HAP-1 (cell line): Measurements from ENCODE around the gene ZFYVE27.

ENCODE experiments used
- DNase-seq, 2 experiments: peaks; one replicate each; pipeline ENCODE4 v3.0.0-alpha.2; 2016 to 2020; ENCODE audit warnings: low spot score in 2 of 2
- H3K27me3 ChIP-seq: fragments of 250-450 bp; sonication (Bioruptor Pico); 2 replicates; pipeline ENCODE4 v1.5.1; 2020; ENCODE audit warnings: low read depth, mild to moderate bottlenecking, moderate library complexity
- H3K36me3 ChIP-seq: fragments of 250-450 bp; sonication (Bioruptor Pico); replicated peaks from 2 replicates; pipeline ENCODE4 v1.5.1; 2020; ENCODE audit warnings: mild to moderate bottlenecking
- H3K4me1 ChIP-seq: fragments of 250-450 bp; sonication (Bioruptor Pico); 2 replicates; pipeline ENCODE4 v1.5.1; 2020; ENCODE audit warnings: mild to moderate bottlenecking
- H3K4me3 ChIP-seq: fragments of 250-450 bp; sonication (Bioruptor Pico); 2 replicates; pipeline ENCODE4 v1.5.1; 2020; ENCODE audit warnings: mild to moderate bottlenecking, moderate library complexity
- H3K9me3 ChIP-seq: fragments of 250-450 bp; sonication (Bioruptor Pico); 2 replicates; pipeline ENCODE4 v1.5.1; 2020; ENCODE audit warnings: mild to moderate bottlenecking, moderate library complexity
- in situ Hi-C: fragments of 300-500 bp; cut with MboI; formaldehyde crosslinking; loops from 3 replicates; pipeline ENCODE4 v1.14.3; 2020; ENCODE audit warnings: low sequenced_read_pairs, inconsistent platforms, mixed read lengths

The ZFYVE27 gene

DNA sequence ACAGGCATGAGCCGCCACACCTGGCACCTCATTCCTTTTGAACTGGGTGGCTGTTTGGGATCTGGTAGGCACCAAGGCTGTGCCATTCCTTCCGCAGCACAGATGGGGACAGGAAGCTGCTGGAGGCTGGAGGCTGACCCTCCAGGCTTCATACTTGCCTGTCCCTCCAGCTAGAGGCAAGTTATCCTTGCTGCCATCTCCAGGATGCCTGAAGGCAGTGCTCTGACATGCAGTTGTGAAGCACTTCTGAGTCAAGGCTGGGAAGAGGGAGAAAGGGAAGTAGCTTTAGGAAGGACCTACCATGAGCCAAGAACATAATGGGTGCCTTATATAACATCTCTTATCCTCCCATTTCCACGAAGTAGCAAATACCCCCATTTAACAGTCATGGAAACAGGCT is 13.9 kb upstream of the ZFYVE27 start:
- no peaks in the 10 kb centered on the region for H3K4me1 ChIP-seq
- no peak overlapping the region for H3K4me3 ChIP-seq
- no peaks in the 10 kb centered on the region for H3K36me3 ChIP-seq
- H3K27me3 ChIP-seq = no peaks in the 10 kb centered on the region
- in situ Hi-C loops = no loop called here
- no peak for DNase-seq
- no peaks in the 10 kb centered on the region for H3K9me3 ChIP-seq

DNA sequence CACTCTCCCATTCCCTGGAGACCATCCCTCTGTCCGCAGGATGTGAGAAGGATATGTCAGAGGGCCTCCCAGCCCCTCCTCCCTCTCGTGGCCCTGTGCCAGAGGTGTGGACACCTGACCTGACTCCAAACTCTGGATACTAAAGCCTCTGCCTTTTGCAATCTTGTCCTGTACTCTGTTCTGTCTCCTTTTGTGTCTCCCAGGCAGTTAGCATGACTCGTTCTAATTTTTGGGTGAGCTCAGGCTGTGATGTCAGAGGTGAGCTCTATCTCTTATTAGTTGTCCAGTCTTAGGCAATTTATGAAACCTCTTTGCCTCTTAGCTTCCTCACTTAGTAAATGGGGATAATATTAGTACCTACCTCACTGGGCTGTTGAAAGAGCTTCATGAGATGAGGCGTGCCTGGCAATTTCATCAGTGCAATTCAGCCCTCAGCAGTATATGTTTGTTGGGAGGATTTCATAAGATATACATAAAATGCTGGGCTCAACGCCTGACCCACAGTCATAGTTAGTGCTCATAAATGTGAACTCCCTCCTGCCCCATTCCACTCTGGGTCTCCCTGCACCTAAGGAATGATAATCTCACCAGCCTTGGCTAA is 12.5 kb upstream of the ZFYVE27 start:
- no peak overlapping the region for H3K4me3 ChIP-seq
- H3K4me1 ChIP-seq = no peaks in the 10 kb centered on the region
- no peaks in the 10 kb centered on the region for H3K27me3 ChIP-seq
- H3K9me3 ChIP-seq = no peaks in the 10 kb centered on the region
- no peaks in the 10 kb centered on the region for H3K36me3 ChIP-seq
- DNase-seq = no peak
- in situ Hi-C loops = no loop called here

DNA sequence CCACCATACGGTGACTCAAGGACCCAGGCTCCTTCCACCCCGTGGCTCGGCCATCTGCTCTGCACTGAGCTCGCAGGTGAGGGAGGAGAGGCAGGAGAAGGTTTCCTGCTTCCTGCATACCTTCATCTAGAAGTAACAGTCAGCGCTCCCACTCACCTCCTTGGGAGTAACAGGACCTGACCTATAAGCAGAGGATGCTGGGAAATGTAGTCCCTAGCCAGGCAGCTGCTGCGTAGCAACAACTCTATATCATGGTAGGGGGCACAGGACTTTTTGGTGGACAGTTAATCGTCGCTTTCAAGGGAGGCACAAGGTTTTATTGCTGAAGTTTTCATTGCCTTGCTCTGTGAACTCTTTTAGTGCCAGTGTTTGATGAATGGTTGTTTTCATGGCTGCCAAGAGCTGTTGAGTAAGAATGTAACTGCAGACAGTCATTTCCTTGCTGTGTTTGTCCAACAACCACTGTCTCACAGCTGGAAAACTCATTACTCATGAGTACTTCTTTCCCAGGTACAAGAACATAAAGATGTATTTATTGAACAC is 10.2 kb upstream of the ZFYVE27 start:
- no peaks in the 10 kb centered on the region for H3K4me1 ChIP-seq
- no peaks in the 10 kb centered on the region for H3K36me3 ChIP-seq
- DNase-seq = no peak
- no peaks in the 10 kb centered on the region for H3K9me3 ChIP-seq
- H3K27me3 ChIP-seq = no peaks in the 10 kb centered on the region
- in situ Hi-C loops = no loop called here
- no peak overlapping the region for H3K4me3 ChIP-seq

DNA sequence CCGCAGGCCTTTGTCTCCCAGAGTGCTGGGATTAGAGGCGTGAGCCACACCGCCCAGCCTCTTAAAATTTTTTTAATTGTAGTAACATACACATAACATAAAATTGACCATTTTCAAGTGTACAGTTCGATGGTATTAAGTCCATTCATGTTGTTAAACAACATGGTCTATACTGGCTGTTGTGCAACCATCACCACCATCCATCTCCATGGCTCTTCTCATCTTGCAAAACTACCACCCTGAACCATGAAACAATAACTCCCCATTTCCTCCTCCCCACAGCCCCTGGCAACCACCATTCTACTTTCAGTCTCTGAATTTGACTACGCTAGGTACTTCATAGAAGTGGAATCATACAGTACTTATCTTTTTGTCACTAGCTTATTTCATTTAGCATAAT is 7.9 kb upstream of the ZFYVE27 start:
- Histone ChIP-seq H3K4me1 (no peaks in the 10 kb centered on the region), H3K4me3 (no peak overlapping the region), H3K9me3 (no peaks in the 10 kb centered on the region), H3K27me3 (no peaks in the 10 kb centered on the region), H3K36me3 (no peaks in the 10 kb centered on the region)
- DNase-seq = no peak
- in situ Hi-C loops = no loop called here

DNA sequence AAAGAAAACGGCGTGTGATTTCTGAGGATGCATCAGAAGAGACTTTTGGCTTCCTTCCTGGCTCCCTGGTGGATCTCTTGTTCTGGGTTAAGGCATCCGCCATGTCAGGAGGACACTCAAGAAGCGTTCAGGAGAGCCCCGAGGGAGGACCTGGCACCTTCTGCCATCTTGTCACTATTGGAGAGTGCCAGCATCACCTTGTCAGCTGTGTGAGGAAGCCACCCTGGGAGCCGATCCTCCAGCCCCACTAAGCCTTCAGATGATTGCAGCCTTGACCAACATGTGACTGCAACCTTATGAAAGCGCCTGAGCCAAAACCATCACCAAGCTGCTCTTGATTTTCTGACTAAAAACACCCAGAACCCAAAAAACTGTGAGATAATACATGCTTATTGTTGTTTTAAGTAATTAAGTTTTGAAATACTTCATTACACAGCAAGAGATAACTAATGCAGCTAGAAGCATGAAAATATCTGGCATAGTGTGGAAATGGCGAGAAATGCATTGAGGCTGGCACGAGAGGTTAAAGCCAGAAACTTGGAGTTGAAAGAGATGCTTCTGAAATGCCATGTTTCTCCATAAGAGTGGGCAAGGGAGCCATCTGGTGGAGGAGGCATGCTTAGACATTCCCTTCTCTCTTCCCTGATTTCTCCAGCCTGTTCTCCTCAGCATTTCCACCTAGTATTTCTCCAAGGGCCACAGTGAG is 5.4 kb upstream of the ZFYVE27 start:
- H3K36me3 ChIP-seq = no peaks in the 10 kb centered on the region
- H3K4me1 ChIP-seq = no peaks in the 10 kb centered on the region
- no peak overlapping the region for H3K4me3 ChIP-seq
- DNase-seq = peak; percentile 78 to 80
- no peaks in the 10 kb centered on the region for H3K27me3 ChIP-seq
- in situ Hi-C loops = loop anchor here (5.0 kb wide), 1 partner anchor 54 kb away; no protein-coding TSS in a partner anchor
- H3K9me3 ChIP-seq = no peaks in the 10 kb centered on the region

DNA sequence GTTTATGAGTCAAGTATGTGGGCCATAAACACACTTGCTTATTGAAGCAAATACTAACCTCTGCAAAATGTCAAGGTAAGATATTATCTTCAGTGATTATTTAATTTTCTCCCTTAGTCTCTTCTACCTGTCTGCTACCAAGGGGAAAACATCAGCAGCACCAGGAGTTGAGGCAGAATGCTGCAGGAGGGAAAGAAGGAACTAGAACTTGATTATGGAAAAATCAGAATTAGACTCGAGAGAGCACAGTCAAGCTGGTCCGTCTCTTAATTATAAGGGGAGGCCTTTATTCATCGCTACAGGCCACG is 4.9 kb upstream of the ZFYVE27 start:
- DNase-seq = no peak
- H3K36me3 ChIP-seq = no peaks in the 10 kb centered on the region
- H3K27me3 ChIP-seq = no peaks in the 10 kb centered on the region
- H3K4me1 ChIP-seq = no peaks in the 10 kb centered on the region
- in situ Hi-C loops = loop anchor here (5.0 kb wide), 1 partner anchor 55 kb away; no protein-coding TSS in a partner anchor
- no peaks in the 10 kb centered on the region for H3K9me3 ChIP-seq
- H3K4me3 ChIP-seq = no peak overlapping the region

DNA sequence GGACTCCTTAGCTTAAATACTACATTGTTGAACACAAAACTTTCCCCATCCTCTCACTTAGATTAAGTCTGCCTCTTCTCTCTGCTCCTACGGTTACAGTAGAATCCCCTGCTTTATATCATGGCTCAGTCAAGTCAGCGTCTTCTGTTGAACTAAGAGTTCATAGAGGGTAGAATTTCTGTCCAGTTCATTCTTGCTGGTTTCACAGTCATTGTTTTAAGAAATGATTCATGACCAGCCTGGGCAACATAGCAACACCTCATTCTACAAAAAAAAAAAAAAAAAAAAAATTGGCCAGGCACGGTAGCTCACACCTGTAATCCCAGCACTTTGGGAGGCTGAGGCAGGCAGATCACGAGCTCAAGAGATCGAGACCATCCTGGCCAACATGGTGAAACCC is 3.7 kb upstream of the ZFYVE27 start:
- Histone ChIP-seq H3K4me1 (no peaks in the 10 kb centered on the region), H3K4me3 (no peak overlapping the region), H3K27me3 (no peaks in the 10 kb centered on the region), H3K9me3 (no peaks in the 10 kb centered on the region), H3K36me3 (no peaks in the 10 kb centered on the region)
- no peak for DNase-seq
- in situ Hi-C loops = loop anchor here (5.0 kb wide), 1 partner anchor 56 kb away; no protein-coding TSS in a partner anchor

DNA sequence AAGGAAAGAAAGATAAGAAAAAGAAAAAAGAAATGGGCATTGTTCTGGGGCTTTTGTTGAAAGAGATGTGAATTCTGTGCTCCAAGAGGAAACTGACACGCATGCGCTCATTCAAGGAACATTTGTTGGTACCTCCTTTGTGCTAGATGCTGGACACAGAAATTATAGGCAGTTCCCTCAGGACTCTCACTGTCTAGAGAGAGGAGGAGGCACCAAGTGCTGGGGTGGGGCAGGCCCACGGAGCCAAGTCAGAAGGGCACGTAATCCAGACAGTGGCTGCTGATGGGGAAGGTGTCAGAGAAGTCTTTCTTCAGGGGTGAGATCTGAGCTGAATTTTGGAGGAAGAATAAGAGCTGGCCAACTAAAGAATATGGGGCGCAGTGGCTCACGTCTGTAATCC is 2.9 kb upstream of the ZFYVE27 start:
- H3K36me3 ChIP-seq = 0 out of 2 replicates have a peak, but pooled peaks cover 4% of the 10 kb centered on the region
- H3K27me3 ChIP-seq = no peaks in the 10 kb centered on the region
- in situ Hi-C loops = loop anchor here (5.0 kb wide), 1 partner anchor 57 kb away; no protein-coding TSS in a partner anchor
- no peaks in the 10 kb centered on the region for H3K9me3 ChIP-seq
- H3K4me3 ChIP-seq = no peak overlapping the region
- no peaks in the 10 kb centered on the region for H3K4me1 ChIP-seq
- DNase-seq = no peak

DNA sequence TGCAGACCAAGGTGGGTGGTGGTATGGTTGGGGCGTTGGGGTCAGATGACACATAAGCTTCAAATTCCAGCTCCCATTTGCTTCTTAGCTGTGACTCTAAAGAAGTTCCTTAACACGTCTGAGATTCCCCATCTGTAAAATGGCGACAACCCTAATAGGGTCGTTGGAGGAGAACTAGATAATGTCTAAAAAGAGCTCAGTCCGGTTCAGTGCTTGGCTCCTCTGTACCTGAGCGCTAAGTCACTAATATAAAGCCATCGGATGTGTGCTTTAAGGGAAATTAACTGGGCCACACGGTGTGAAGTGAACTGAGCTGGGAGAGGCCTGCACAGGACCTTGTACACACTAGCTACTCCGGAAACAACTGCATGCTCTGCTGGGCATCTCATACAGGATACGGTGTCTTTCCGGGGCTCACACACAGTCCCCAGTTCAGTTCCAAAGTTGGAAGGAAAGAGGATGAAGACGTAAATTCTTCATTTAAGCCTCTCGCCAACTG is 476 bp upstream of the ZFYVE27 start:
- in situ Hi-C loops = no loop called here
- H3K9me3 ChIP-seq = no peaks in the 10 kb centered on the region
- peaks cover 20% of the 10 kb centered on the region for H3K36me3 ChIP-seq
- DNase-seq = no peak
- no peaks in the 10 kb centered on the region for H3K27me3 ChIP-seq
- peaks cover 6% of the 10 kb centered on the region for H3K4me1 ChIP-seq
- no peak overlapping the region for H3K4me3 ChIP-seq

DNA sequence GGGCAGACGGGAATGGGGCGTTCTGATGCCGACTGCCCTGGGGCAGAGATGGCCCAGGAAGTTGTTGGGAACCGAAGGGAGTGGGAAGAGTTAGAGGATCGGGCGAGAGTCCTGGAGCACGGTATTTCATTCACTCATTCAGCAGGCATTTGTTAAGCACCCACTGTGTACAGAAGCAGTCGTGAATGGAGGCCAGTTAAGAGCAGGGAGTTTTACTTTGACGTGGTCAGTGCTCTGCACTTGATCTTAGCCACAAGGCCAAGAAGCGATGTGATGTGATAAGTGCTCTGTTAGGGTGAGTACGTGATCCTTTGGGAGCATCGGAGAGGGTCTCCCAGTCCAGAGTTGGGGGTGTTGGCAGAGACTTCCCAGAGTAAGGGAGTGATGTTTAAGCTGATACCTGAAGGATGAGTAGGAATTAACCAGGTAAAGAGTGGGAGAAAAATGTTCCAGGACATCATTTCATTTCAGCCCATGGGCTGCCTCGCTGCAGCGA is 890 bp downstream of the ZFYVE27 start:
- H3K36me3 ChIP-seq = peaks cover 30% of the 10 kb centered on the region
- in situ Hi-C loops = no loop called here
- DNase-seq = no peak
- no peaks in the 10 kb centered on the region for H3K9me3 ChIP-seq
- H3K27me3 ChIP-seq = no peaks in the 10 kb centered on the region
- H3K4me3 ChIP-seq = peak overlapping the region; percentile 96
- peaks cover 6% of the 10 kb centered on the region for H3K4me1 ChIP-seq

DNA sequence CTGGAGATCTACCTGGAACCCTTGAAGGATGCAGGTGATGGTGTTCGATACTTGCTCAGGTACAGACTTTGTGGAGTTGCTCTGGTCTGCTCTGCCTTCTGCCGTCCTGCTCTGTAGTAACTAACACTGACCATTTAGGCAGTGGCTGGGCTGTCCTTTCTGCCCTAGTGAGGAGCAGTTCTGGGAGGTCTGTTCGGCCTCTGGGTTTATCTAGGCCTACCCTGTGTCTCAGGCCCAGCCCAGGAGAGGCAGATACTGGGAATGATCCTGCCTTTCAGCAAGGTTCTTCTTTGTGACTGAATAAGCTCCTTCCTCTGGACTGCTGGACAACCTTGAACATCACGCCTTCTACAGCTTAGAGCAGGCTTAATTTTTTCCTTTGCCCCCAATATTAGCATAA is 1.7 kb downstream of the ZFYVE27 start:
- no peaks in the 10 kb centered on the region for H3K27me3 ChIP-seq
- DNase-seq = no peak
- H3K4me3 ChIP-seq = peak overlapping the region; percentile 96
- peaks cover 6% of the 10 kb centered on the region for H3K4me1 ChIP-seq
- H3K36me3 ChIP-seq = peaks cover 38% of the 10 kb centered on the region
- in situ Hi-C loops = no loop called here
- H3K9me3 ChIP-seq = no peaks in the 10 kb centered on the region

DNA sequence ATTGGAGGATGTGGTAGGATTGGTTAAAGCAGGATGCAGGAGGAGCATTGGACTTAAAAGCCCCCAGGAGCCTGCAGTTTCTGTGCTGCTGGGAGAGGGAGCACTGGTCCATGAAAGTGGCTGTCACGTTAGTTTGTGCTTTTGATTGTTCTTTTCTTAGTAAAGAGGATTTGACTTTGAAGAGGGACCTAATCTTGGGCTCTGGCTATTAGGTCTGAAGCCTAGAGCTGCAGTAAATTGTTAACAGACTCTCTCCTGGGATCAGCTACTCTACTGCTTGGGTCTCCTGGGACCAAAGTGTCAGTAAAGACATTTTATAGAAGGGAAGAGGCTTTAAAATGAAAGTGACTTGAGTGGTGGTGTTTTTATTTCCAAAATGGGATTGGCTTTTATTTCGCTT is 3.7 kb downstream of the ZFYVE27 start:
- Histone ChIP-seq H3K27me3 (no peaks in the 10 kb centered on the region), H3K9me3 (no peaks in the 10 kb centered on the region), H3K4me3 (no peak overlapping the region), H3K36me3 (peaks cover 53% of the 10 kb centered on the region), H3K4me1 (peaks cover 6% of the 10 kb centered on the region)
- in situ Hi-C loops = no loop called here
- peak; percentile 27 to 54 for DNase-seq

DNA sequence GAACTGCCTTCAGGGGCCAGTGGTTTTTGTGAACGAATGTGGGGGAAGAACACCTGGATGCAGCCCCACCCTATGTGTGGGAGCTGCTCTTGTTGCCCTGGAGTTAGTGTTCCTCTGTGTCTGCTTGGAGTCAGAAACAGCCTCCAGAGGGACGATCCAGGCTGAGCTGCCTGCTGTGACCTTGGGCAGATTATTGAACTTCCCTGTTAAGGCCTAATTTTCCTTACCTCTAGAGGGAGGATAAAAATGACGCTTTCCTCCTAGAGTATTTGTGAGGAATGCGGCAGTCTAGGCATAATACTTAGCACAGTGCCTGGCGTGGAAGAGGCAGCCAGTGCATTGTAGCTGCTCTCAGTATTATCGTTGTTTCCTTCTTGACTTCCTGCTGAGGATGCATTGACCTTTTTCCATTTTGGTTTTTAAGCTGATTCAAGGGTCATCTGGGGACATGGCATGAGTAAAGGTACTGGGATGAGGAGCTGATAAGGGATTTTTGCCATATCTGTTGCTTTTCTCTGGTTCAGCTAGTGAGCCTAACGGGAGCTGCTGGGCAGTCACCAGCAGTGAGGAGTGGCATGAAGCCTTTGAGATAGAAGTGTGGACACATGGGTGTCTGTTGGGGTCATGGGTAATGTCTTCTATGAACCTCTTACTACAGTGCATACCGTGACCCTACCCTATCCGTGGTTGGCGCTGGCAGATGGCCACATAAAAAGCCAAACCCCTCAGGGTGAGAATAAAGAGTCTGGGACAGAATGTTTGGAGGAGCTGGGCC is 6.4 kb downstream of the ZFYVE27 start:
- H3K36me3 ChIP-seq = peaks cover 68% of the 10 kb centered on the region
- H3K27me3 ChIP-seq = no peaks in the 10 kb centered on the region
- H3K4me1 ChIP-seq = peaks cover 6% of the 10 kb centered on the region
- in situ Hi-C loops = no loop called here
- no peaks in the 10 kb centered on the region for H3K9me3 ChIP-seq
- DNase-seq = no peak
- H3K4me3 ChIP-seq = no peak overlapping the region
